Mesodermal cell (in vitro differentiated cells): ENCODE measurements around the gene ENO2. TPM values are rescaled to one million over a fixed set of nuclear protein-coding genes. Genes with fewer than 3 reads are reported as not detected.
"Not testable (repeated sequence)": the region's sequence is repeated elsewhere in the genome, so short reads cannot be mapped to it uniquely, and the experiment has no call there.

ENCODE experiments used
- H3K27ac ChIP-seq: 2 replicates; pipeline ENCODE4 v1.7.0; 2013; ENCODE audit warnings: mild to moderate bottlenecking, low read depth, low read length, moderate library complexity; ENCODE audit not compliant: severe bottlenecking
- H3K36me3 ChIP-seq: 2 replicates; pipeline ENCODE4 v1.7.1; 2013; ENCODE audit warnings: mild to moderate bottlenecking, low read length, moderate library complexity; ENCODE audit not compliant: control insufficient read depth, insufficient read depth
- H3K4me1 ChIP-seq: one replicate; pipeline ENCODE4 v1.7.1; 2013; ENCODE audit warnings: mild to moderate bottlenecking, low read length; ENCODE audit not compliant: insufficient read depth, control insufficient read depth, poor library complexity, severe bottlenecking
- H3K4me3 ChIP-seq: 2 replicates; pipeline ENCODE4 v1.7.0; 2013; ENCODE audit warnings: low read length, control low read depth, mild to moderate bottlenecking; ENCODE audit not compliant: insufficient read depth, poor library complexity, severe bottlenecking; ENCODE audit errors: extremely low read depth
- H3K9me3 ChIP-seq: 2 replicates; pipeline ENCODE4 v1.7.1; 2013; ENCODE audit warnings: mild to moderate bottlenecking, low read length, moderate library complexity; ENCODE audit not compliant: control insufficient read depth
- WGBS, 2 experiments: methylation state at CpG; one replicate each; pipeline ENCODE4 v1.1.5; 2013; ENCODE audit warnings: missing lambda C conversion rate in 2 of 2; ENCODE audit not compliant: insufficient coverage in 2 of 2; 5-methylcytosine and 5-hydroxymethylcytosine counted together
- polyA plus RNA-seq, 2 experiments: library from polyadenylated mRNA; stranded (reverse); fragments of 50-300 nt; gene quantifications; one replicate each; pipeline ENCODE4 v1.2.3, GENCODE V29; 2013

ENO2 gene
- 57.3 TPM for polyA plus RNA-seq (2013, experiment 1 of 2)
- polyA plus RNA-seq (2013, experiment 2 of 2): 43.5 TPM

DNA sequence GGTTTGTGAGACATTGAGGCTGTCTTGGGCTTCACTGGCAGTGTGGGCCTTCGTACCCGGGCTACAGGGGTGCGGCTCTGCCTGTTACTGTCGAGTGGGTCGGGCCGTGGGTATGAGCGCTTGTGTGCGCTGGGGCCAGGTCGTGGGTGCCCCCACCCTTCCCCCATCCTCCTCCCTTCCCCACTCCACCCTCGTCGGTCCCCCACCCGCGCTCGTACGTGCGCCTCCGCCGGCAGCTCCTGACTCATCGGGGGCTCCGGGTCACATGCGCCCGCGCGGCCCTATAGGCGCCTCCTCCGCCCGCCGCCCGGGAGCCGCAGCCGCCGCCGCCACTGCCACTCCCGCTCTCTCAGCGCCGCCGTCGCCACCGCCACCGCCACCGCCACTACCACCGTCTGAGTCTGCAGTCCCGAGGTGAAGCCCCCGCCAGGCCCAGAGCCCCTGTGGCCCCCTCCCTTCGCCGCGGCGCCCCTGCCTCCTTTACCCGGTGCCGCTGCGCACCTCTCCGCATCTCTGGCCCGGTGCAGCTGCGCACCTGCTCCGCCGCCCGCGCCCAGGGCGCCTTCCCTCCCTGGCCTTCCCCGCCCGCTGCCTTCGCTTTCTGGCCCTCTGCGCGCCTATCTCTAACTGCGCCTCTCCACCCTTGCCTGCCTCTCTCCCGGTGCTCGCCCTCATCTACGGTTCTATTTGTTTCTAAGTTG lies at the start of gene ENO2:
TSS of gene ENO2 (plus strand) at position 335 of the 701 bp plus-strand sequence. CDS start 1,253 bp downstream, outside the sequence.
- H3K4me1 ChIP-seq: peaks cover 21% of the 10 kb centered on the region
- H3K4me3 ChIP-seq: peak within 1 kb of the TSS; percentile 59
- H3K27ac ChIP-seq: no peak within 1 kb of the TSS
- 1 to 2% methylated on average over 45 to 57 of the region's 68 CpGs for WGBS, 2 experiments
- no peaks in the 10 kb centered on the region for H3K9me3 ChIP-seq
- H3K36me3 ChIP-seq: peaks cover 18% of the 10 kb centered on the region

- WGBS, 2 experiments: 94 to 100% methylated on average over 3 to 5 of the region's 5 CpGs
- H3K27ac ChIP-seq, H3K4me3 ChIP-seq, H3K9me3 ChIP-seq: not testable (repeated sequence)
- H3K36me3 ChIP-seq: peaks cover 70% of the 10 kb centered on the region
- H3K4me1 ChIP-seq: peaks cover 15% of the 10 kb centered on the region
These were observed 49.1 kb upstream of the ENO2 start for GRCh38 chr12:6865307-6865706.

DNA sequence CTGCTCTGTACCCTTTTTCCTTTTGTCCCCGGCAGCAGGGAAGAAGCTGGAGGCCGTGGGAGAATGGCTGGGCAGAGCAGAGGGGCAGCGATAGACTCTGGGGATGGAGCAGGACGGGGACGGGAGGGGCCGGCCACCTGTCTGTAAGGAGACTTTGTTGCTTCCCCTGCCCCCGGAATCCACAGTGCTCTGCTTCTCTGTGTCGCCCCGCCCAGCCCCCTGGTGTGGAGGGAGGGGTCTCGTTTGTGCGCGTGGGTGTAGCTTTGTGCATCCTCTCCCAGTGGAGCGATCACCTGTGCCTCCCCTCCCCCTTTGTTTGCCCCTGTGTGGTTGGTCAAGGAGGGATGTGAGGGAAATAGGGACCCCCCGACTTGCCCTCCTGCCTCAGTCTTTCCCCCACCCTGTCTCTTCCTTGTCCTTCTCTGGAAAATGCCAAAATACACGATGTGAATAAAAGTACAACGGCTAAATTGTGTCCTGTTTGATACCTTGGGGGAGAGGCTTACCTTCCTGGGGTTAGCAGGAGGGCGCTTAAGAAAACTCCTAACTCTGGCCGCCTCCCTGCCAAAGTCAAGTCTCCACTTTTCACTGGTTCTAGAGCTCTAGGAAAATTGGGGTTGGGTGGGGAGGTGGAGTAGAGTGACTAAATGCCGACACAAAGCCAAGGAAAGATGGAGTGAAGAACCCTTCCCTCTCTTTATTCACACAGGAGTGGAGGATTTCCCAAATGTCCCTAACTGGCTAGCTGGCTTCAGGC lies 48.0 kb upstream of the ENO2 start:
- H3K9me3 ChIP-seq: no peaks in the 10 kb centered on the region
- WGBS, 2 experiments: 90% methylated on average over 4 of the region's 19 CpGs; no CpG with 5 or more reads in 1 of the 2 experiments
- H3K27ac ChIP-seq: peak overlapping the region; percentile 41
- H3K36me3 ChIP-seq: peaks cover 70% of the 10 kb centered on the region
- peak overlapping the region; percentile 97 for H3K4me3 ChIP-seq
- peaks cover 18% of the 10 kb centered on the region for H3K4me1 ChIP-seq

DNA sequence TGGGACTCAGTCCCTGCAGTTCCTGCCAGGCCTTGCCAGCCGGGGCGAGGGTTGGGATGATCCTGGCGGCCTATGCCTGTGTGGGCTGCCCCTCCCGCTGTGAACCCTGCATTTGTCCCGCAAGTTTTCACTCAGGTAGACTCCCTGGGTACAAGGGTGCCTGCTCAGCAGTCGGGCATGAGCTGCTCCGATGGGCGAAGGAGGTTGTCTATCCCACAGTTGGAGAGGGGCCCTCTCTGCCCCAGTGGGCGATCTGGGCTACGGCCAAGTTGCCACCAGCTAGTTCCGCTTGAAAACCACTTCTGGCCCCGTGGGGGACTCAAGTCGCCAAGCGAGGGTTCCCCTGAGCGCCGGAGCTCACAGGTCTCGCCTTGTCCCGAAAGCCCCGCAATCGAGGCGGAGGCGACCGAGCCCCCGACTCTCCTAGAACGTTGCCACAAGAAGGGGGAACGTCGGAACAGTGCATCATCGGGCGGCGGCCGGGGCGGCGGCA lies 47.4 kb upstream of the ENO2 start:
- Histone ChIP-seq H3K36me3 (peaks cover 67% of the 10 kb centered on the region), H3K9me3 (no peaks in the 10 kb centered on the region), H3K27ac (peak overlapping the region; percentile 41), H3K4me3 (peak overlapping the region; percentile 97), H3K4me1 (peaks cover 21% of the 10 kb centered on the region)
- 9 to 14% methylated on average over 19 to 26 of the region's 33 CpGs for WGBS, 2 experiments

GRCh38 chr12:6867413-6868210 lies 46.8 kb upstream of the ENO2 start, which contains the start of gene TPI1:
Gene TPI1 (plus strand): TSS chr12:6867531. CDS start chr12:6867567, 36 bp downstream.
- peaks cover 60% of the 10 kb centered on the region for H3K36me3 ChIP-seq
- H3K4me1 ChIP-seq: peaks cover 21% of the 10 kb centered on the region
- H3K4me3 ChIP-seq: peak within 1 kb of the TSS; percentile 97
- H3K27ac ChIP-seq: peak within 1 kb of the TSS; percentile 62
- H3K9me3 ChIP-seq: no peaks in the 10 kb centered on the region
- 0% methylated on average over 72 to 77 of the region's 86 CpGs for WGBS, 2 experiments

GRCh38 chr12:6868211-6869048 lies 46.0 kb upstream of the ENO2 start:
- peaks cover 21% of the 10 kb centered on the region for H3K4me1 ChIP-seq
- no peaks in the 10 kb centered on the region for H3K9me3 ChIP-seq
- 5 to 8% methylated on average over 12 to 16 of the region's 22 CpGs for WGBS, 2 experiments
- H3K36me3 ChIP-seq: peaks cover 52% of the 10 kb centered on the region
- H3K27ac ChIP-seq: peak overlapping the region; percentile 47
- H3K4me3 ChIP-seq: peak overlapping the region; percentile 97

GRCh38 chr12:6869049-6870021 lies 45.0 kb upstream of the ENO2 start:
- peaks cover 43% of the 10 kb centered on the region for H3K36me3 ChIP-seq
- H3K9me3 ChIP-seq: no peaks in the 10 kb centered on the region
- peak overlapping the region; percentile 97 for H3K4me3 ChIP-seq
- 40 to 45% methylated on average over 11 of the region's 12 CpGs for WGBS, 2 experiments
- H3K27ac ChIP-seq: peak overlapping the region; percentile 47
- H3K4me1 ChIP-seq: peaks cover 21% of the 10 kb centered on the region

DNA sequence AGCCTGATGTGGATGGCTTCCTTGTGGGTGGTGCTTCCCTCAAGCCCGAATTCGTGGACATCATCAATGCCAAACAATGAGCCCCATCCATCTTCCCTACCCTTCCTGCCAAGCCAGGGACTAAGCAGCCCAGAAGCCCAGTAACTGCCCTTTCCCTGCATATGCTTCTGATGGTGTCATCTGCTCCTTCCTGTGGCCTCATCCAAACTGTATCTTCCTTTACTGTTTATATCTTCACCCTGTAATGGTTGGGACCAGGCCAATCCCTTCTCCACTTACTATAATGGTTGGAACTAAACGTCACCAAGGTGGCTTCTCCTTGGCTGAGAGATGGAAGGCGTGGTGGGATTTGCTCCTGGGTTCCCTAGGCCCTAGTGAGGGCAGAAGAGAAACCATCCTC lies 44.1 kb upstream of the ENO2 start:
- not testable (repeated sequence) for H3K27ac ChIP-seq, H3K4me3 ChIP-seq, H3K9me3 ChIP-seq
- peaks cover 21% of the 10 kb centered on the region for H3K4me1 ChIP-seq
- WGBS, 2 experiments: 100% methylated on average over 2 of the region's 4 CpGs; no CpG with 5 or more reads in 1 of the 2 experiments
- peaks cover 33% of the 10 kb centered on the region for H3K36me3 ChIP-seq
